ENCODE measurements around the gene FGD1.

FGD1 gene

GRCh38 chrX:54427837-54428424, 68.1 kb downstream of the FGD1 start:
- no peak overlapping the region for H3K4me3 ChIP-seq (ENCODE audit: insufficient read depth, low read depth, low read length)
- H3K27me3 ChIP-seq (ENCODE audit: control insufficient read depth, insufficient read depth, low read length, poor library complexity, severe bottlenecking), result no peaks in the 10 kb centered on the region
- no peaks in the 10 kb centered on the region for H3K4me1 ChIP-seq (ENCODE audit: control insufficient read depth, insufficient read depth, low read length)
- WGBS, 2 experiments, result 88 to 92% methylated on average over 2 of the region's 2 CpGs
- H3K36me3 ChIP-seq (ENCODE audit: control insufficient read depth, insufficient read depth, low read length), result no peaks in the 10 kb centered on the region
- no peak overlapping the region for H3K27ac ChIP-seq (ENCODE audit: insufficient read depth, low read depth, low read length, poor library complexity, severe bottlenecking)
- no peaks in the 10 kb centered on the region for H3K9me3 ChIP-seq (ENCODE audit: control insufficient read depth, low read length)

- Histone ChIP-seq H3K27ac (ENCODE audit: insufficient read depth, low read depth, low read length, poor library complexity, severe bottlenecking) (no peak overlapping the region), H3K9me3 (ENCODE audit: control insufficient read depth, low read length) (no peaks in the 10 kb centered on the region), H3K36me3 (ENCODE audit: control insufficient read depth, insufficient read depth, low read length) (no peaks in the 10 kb centered on the region), H3K4me1 (ENCODE audit: control insufficient read depth, insufficient read depth, low read length) (no peaks in the 10 kb centered on the region), H3K4me3 (ENCODE audit: insufficient read depth, low read depth, low read length) (no peak overlapping the region), H3K27me3 (ENCODE audit: control insufficient read depth, insufficient read depth, low read length, poor library complexity, severe bottlenecking) (no peaks in the 10 kb centered on the region)
- WGBS, 2 experiments, result 40 to 41% methylated on average over 8 to 11 of the region's 14 CpGs
These were observed 72.7 kb downstream of the FGD1 start for GRCh38 chrX:54423161-54423888.

- no peak overlapping the region for H3K27ac ChIP-seq (ENCODE audit: insufficient read depth, low read depth, low read length, poor library complexity, severe bottlenecking)
- no peak overlapping the region for H3K4me3 ChIP-seq (ENCODE audit: insufficient read depth, low read depth, low read length)
- no peaks in the 10 kb centered on the region for H3K27me3 ChIP-seq (ENCODE audit: control insufficient read depth, insufficient read depth, low read length, poor library complexity, severe bottlenecking)
- no peaks in the 10 kb centered on the region for H3K36me3 ChIP-seq (ENCODE audit: control insufficient read depth, insufficient read depth, low read length)
- no peaks in the 10 kb centered on the region for H3K4me1 ChIP-seq (ENCODE audit: control insufficient read depth, insufficient read depth, low read length)
- H3K9me3 ChIP-seq (ENCODE audit: control insufficient read depth, low read length), result no peaks in the 10 kb centered on the region
- WGBS, 2 experiments, result 93 to 97% methylated on average over 3 of the region's 3 CpGs
These were observed 73.9 kb downstream of the FGD1 start for GRCh38 chrX:54422168-54422567.

- Histone ChIP-seq H3K27ac (ENCODE audit: insufficient read depth, low read depth, low read length, poor library complexity, severe bottlenecking) (no peak overlapping the region), H3K9me3 (ENCODE audit: control insufficient read depth, low read length) (no peaks in the 10 kb centered on the region), H3K36me3 (ENCODE audit: control insufficient read depth, insufficient read depth, low read length) (no peaks in the 10 kb centered on the region), H3K4me1 (ENCODE audit: control insufficient read depth, insufficient read depth, low read length) (no peaks in the 10 kb centered on the region), H3K4me3 (ENCODE audit: insufficient read depth, low read depth, low read length) (no peak overlapping the region), H3K27me3 (ENCODE audit: control insufficient read depth, insufficient read depth, low read length, poor library complexity, severe bottlenecking) (no peaks in the 10 kb centered on the region)
- WGBS, 2 experiments, result 85 to 90% methylated on average over 3 of the region's 3 CpGs
These were observed 76.3 kb downstream of the FGD1 start for GRCh38 chrX:54419559-54420302.

- H3K4me1 ChIP-seq (ENCODE audit: control insufficient read depth, insufficient read depth, low read length), result no peaks in the 10 kb centered on the region
- H3K27me3 ChIP-seq (ENCODE audit: control insufficient read depth, insufficient read depth, low read length, poor library complexity, severe bottlenecking), result no peaks in the 10 kb centered on the region
- no peak overlapping the region for H3K4me3 ChIP-seq (ENCODE audit: insufficient read depth, low read depth, low read length)
- H3K36me3 ChIP-seq (ENCODE audit: control insufficient read depth, insufficient read depth, low read length), result no peaks in the 10 kb centered on the region
- WGBS, 2 experiments, result 92 to 100% methylated on average over 1 to 2 of the region's 2 CpGs
- no peaks in the 10 kb centered on the region for H3K9me3 ChIP-seq (ENCODE audit: control insufficient read depth, low read length)
- no peak overlapping the region for H3K27ac ChIP-seq (ENCODE audit: insufficient read depth, low read depth, low read length, poor library complexity, severe bottlenecking)
These were observed 79.1 kb downstream of the FGD1 start for GRCh38 chrX:54416965-54417364.

GRCh38 chrX:54415534-54416350, 80.3 kb downstream of the FGD1 start:
- WGBS, 2 experiments, result 40 to 50% methylated on average over 12 to 13 of the region's 13 CpGs
- no peaks in the 10 kb centered on the region for H3K9me3 ChIP-seq (ENCODE audit: control insufficient read depth, low read length)
- H3K4me3 ChIP-seq (ENCODE audit: insufficient read depth, low read depth, low read length), result no peak overlapping the region

GRCh38 chrX:54413753-54414152, 82.3 kb downstream of the FGD1 start:
- H3K4me3 ChIP-seq (ENCODE audit: insufficient read depth, low read depth, low read length), result no peak overlapping the region
- no peak overlapping the region for H3K27ac ChIP-seq (ENCODE audit: insufficient read depth, low read depth, low read length, poor library complexity, severe bottlenecking)
- H3K4me1 ChIP-seq (ENCODE audit: control insufficient read depth, insufficient read depth, low read length), result no peaks in the 10 kb centered on the region
- H3K9me3 ChIP-seq (ENCODE audit: control insufficient read depth, low read length), result no peaks in the 10 kb centered on the region
- H3K36me3 ChIP-seq (ENCODE audit: control insufficient read depth, insufficient read depth, low read length), result no peaks in the 10 kb centered on the region
- WGBS, 2 experiments, result 86 to 100% methylated on average over 3 of the region's 3 CpGs
- H3K27me3 ChIP-seq (ENCODE audit: control insufficient read depth, insufficient read depth, low read length, poor library complexity, severe bottlenecking), result no peaks in the 10 kb centered on the region

More at GRCh38 chrX:54415534-54416350, 80.3 kb downstream of the FGD1 start:
- H3K4me1 ChIP-seq (ENCODE audit: control insufficient read depth, insufficient read depth, low read length), result no peaks in the 10 kb centered on the region
- no peaks in the 10 kb centered on the region for H3K36me3 ChIP-seq (ENCODE audit: control insufficient read depth, insufficient read depth, low read length)
- H3K27ac ChIP-seq (ENCODE audit: insufficient read depth, low read depth, low read length, poor library complexity, severe bottlenecking), result no peak overlapping the region
- H3K27me3 ChIP-seq (ENCODE audit: control insufficient read depth, insufficient read depth, low read length, poor library complexity, severe bottlenecking), result no peaks in the 10 kb centered on the region

GRCh38 chrX:54411732-54412131, 84.3 kb downstream of the FGD1 start:
- no peak overlapping the region for H3K4me3 ChIP-seq (ENCODE audit: insufficient read depth, low read depth, low read length)
- 95 to 100% methylated on average over 1 of the region's 1 CpG for WGBS, 2 experiments
- no peaks in the 10 kb centered on the region for H3K4me1 ChIP-seq (ENCODE audit: control insufficient read depth, insufficient read depth, low read length)
- H3K9me3 ChIP-seq (ENCODE audit: control insufficient read depth, low read length), result no peaks in the 10 kb centered on the region
- no peaks in the 10 kb centered on the region for H3K27me3 ChIP-seq (ENCODE audit: control insufficient read depth, insufficient read depth, low read length, poor library complexity, severe bottlenecking)
- H3K27ac ChIP-seq (ENCODE audit: insufficient read depth, low read depth, low read length, poor library complexity, severe bottlenecking), result no peak overlapping the region
- no peaks in the 10 kb centered on the region for H3K36me3 ChIP-seq (ENCODE audit: control insufficient read depth, insufficient read depth, low read length)

GRCh38 chrX:54407266-54407665, 88.8 kb downstream of the FGD1 start:
- no peaks in the 10 kb centered on the region for H3K4me1 ChIP-seq (ENCODE audit: control insufficient read depth, insufficient read depth, low read length)
- H3K4me3 ChIP-seq (ENCODE audit: insufficient read depth, low read depth, low read length), result no peak overlapping the region
- H3K9me3 ChIP-seq (ENCODE audit: control insufficient read depth, low read length), result no peaks in the 10 kb centered on the region
- no peaks in the 10 kb centered on the region for H3K36me3 ChIP-seq (ENCODE audit: control insufficient read depth, insufficient read depth, low read length)
- no peak overlapping the region for H3K27ac ChIP-seq (ENCODE audit: insufficient read depth, low read depth, low read length, poor library complexity, severe bottlenecking)
- no peaks in the 10 kb centered on the region for H3K27me3 ChIP-seq (ENCODE audit: control insufficient read depth, insufficient read depth, low read length, poor library complexity, severe bottlenecking)
- 85 to 92% methylated on average over 2 of the region's 2 CpGs for WGBS, 2 experiments

GRCh38 chrX:54397113-54397512, 98.9 kb downstream of the FGD1 start:
- no peaks in the 10 kb centered on the region for H3K4me1 ChIP-seq (ENCODE audit: control insufficient read depth, insufficient read depth, low read length)
- H3K9me3 ChIP-seq (ENCODE audit: control insufficient read depth, low read length), result no peaks in the 10 kb centered on the region
- H3K27me3 ChIP-seq (ENCODE audit: control insufficient read depth, insufficient read depth, low read length, poor library complexity, severe bottlenecking), result no peaks in the 10 kb centered on the region
- no peak overlapping the region for H3K27ac ChIP-seq (ENCODE audit: insufficient read depth, low read depth, low read length, poor library complexity, severe bottlenecking)
- no peaks in the 10 kb centered on the region for H3K36me3 ChIP-seq (ENCODE audit: control insufficient read depth, insufficient read depth, low read length)
- H3K4me3 ChIP-seq (ENCODE audit: insufficient read depth, low read depth, low read length), result no peak overlapping the region
- WGBS, 2 experiments, result 73 to 100% methylated on average over 1 of the region's 1 CpG

Measured in ectodermal cell (in vitro differentiated cells).